A549 (cell line): ENCODE results near the gene STX8. TPM values are rescaled to one million over a fixed set of nuclear protein-coding genes. Genes with fewer than 3 reads are reported as not detected.

ENCODE experiments used
- ATAC-seq, 2 experiments: fragments of 200-7000 bp in 1 of 2; fragments of >200 bp in 1 of 2; cut with Nextera tagmentation in 1 of 2; cut with Tn5 transposase in 1 of 2; 3 replicates each; pipeline versions ENCODE4 v1.8.0 to v1.9.1; 2018 to 2020; ENCODE audit warnings: mild to moderate bottlenecking in 1 of 2, moderate library complexity in 1 of 2
- CTCF ChIA-PET: fragments of 300-600 bp; sonication (Branson Sonifier 250); formaldehyde crosslinking; extraction: SDS; loops from one replicate; lab custom pipeline; 2021; ENCODE audit warnings: antibody characterized with exemption, inconsistent platforms; lab: Yijun Ruan, JAX
- POLR2A ChIA-PET: fragments of 350-600 bp; formaldehyde crosslinking; extraction: SDS; loops from one replicate; lab custom pipeline; 2021; ENCODE audit warnings: antibody characterized with exemption, inconsistent platforms; lab: Yijun Ruan, JAX
- DNase-seq, 2 experiments: peaks; one replicate each; pipeline versions ENCODE4 v3.0.0 to v3.0.0-alpha.2; 2011 to 2016; ENCODE audit warnings: low read depth in 1 of 2, low spot score in 1 of 2
- FAIRE-seq: peaks from 2 replicates; lab custom pipeline; 2011; peaks lifted over from hg19 to GRCh38; lab: Jason Lieb, UNC
- H3K27ac ChIP-seq, 2 experiments: fragments of >200 bp; sonication (Bioruptor Twin); formaldehyde crosslinking; 3 replicates each; pipeline ENCODE4 v1.5.1; 2016 to 2017
- H3K4me1 ChIP-seq: fragments of >200 bp; sonication (Bioruptor Twin); formaldehyde crosslinking; 3 replicates; pipeline ENCODE4 v1.6.1; 2016
- H3K4me2 ChIP-seq: fragments of >200 bp; sonication (Bioruptor Twin); formaldehyde crosslinking; 3 replicates; pipeline ENCODE4 v1.6.1; 2016
- H3K4me3 ChIP-seq: fragments of >200 bp; sonication (Bioruptor Twin); formaldehyde crosslinking; 3 replicates; pipeline ENCODE4 v1.5.1; 2016
- H3K9me3 ChIP-seq: fragments of >200 bp; sonication (Bioruptor Twin); formaldehyde crosslinking; 3 replicates; pipeline ENCODE4 v1.6.1; 2016
- ATOH8 ChIP-seq: fragments of 250-450 bp; sonication (Bioruptor Pico); IDR thresholded peaks from 2 replicates; pipeline ENCODE4 v1.5.0; 2020; ENCODE audit warnings: low read depth, mild to moderate bottlenecking, moderate library complexity
- BCL3 ChIP-seq: fragments of >200 bp; sonication (Bioruptor Twin); formaldehyde crosslinking; IDR thresholded peaks from 3 replicates; pipeline ENCODE4 v1.6.1; 2016
- CEBPB ChIP-seq, 2 experiments: fragments of >200 bp in 1 of 2; sonication (Bioruptor Twin) in 1 of 2; formaldehyde crosslinking in 1 of 2; IDR thresholded peaks; 2 replicates each; pipeline ENCODE4 v1.6.1; 2012 to 2016
- EHMT2 ChIP-seq: fragments of 200-600 bp; sonication (generic); IDR thresholded peaks from 2 replicates; pipeline ENCODE4 v1.6.1; 2016; ENCODE audit warnings: antibody characterized with exemption, low read depth, mild to moderate bottlenecking, moderate library complexity
- EP300 ChIP-seq, 2 experiments: fragments of >200 bp; sonication (Bioruptor Twin); formaldehyde crosslinking; IDR thresholded peaks; 2 replicates in 1 of 2; 3 replicates in 1 of 2; pipeline ENCODE4 v1.6.1; 2016 to 2017
- HDAC2 ChIP-seq: fragments of 200-600 bp; sonication (generic); IDR thresholded peaks from 2 replicates; pipeline ENCODE4 v1.6.1; 2016
- HMGXB4 ChIP-seq: fragments of 250-450 bp; sonication (Bioruptor Pico); IDR thresholded peaks from 2 replicates; pipeline ENCODE4 v1.5.0; 2021; ENCODE audit warnings: mild to moderate bottlenecking, moderate library complexity, borderline replicate concordance
- MAFK ChIP-seq: fragments of 450-650 bp; IDR thresholded peaks from 2 replicates; pipeline ENCODE4 v1.6.1; 2014; ENCODE audit not compliant: partially characterized antibody
- NPAS2 ChIP-seq: fragments of 250-450 bp; sonication (Bioruptor Pico); IDR thresholded peaks from 2 replicates; pipeline ENCODE4 v1.8.0; 2022; ENCODE audit warnings: mild to moderate bottlenecking, moderate library complexity, borderline replicate concordance
- POLR2A ChIP-seq: IDR thresholded peaks from 2 replicates; pipeline ENCODE4 v1.6.1; 2012; ENCODE audit warnings: mild to moderate bottlenecking, low read length
- RFX5 ChIP-seq: fragments of 450-650 bp; IDR thresholded peaks from 2 replicates; pipeline ENCODE4 v1.7.1; 2014; ENCODE audit warnings: antibody characterized with exemption, mild to moderate bottlenecking, moderate library complexity
- SMC3 ChIP-seq: fragments of >200 bp; sonication (Bioruptor Twin); formaldehyde crosslinking; IDR thresholded peaks from 3 replicates; pipeline ENCODE4 v1.6.1; 2018; ENCODE audit warnings: inconsistent platforms
- ZFP36 ChIP-seq: fragments of 450-650 bp; IDR thresholded peaks from 2 replicates; pipeline ENCODE4 v1.6.1; 2014; ENCODE audit warnings: borderline replicate concordance; ENCODE audit not compliant: partially characterized antibody
- ZSCAN20 ChIP-seq: fragments of 250-450 bp; sonication (Bioruptor Pico); IDR thresholded peaks from 2 replicates; pipeline ENCODE4 v1.8.0; 2022; ENCODE audit warnings: mild to moderate bottlenecking, moderate library complexity
- WGBS: methylation state at CpG from one replicate; pipeline ENCODE4 v1.1.6; 2017; ENCODE audit errors: missing lambda C conversion rate; 5-methylcytosine and 5-hydroxymethylcytosine counted together
- polyA plus RNA-seq, 4 experiments: library from polyadenylated mRNA; depleted of rRNA in 3 of 4; stranded (reverse); fragments of >200 nt; fragmentation: RNase III in 1 of 4; extraction: RNeasy Plus Mini Kit Qiagen cat#74134 plus additional on column Dnase treatment in 1 of 4; gene quantifications; 2 replicates in 3 of 4; 3 replicates in 1 of 4; pipeline ENCODE4 v1.2.3, GENCODE V29; 2011 to 2017
- TF ChIP-seq, protein P1 (sequence below): IDR thresholded peaks from 2 replicates; pipeline ENCODE4 v1.6.1; 2012; ENCODE audit warnings: low read depth, borderline replicate concordance
- TF ChIP-seq, protein P2 (sequence below): fragments of 450-650 bp; IDR thresholded peaks from 2 replicates; pipeline ENCODE4 v1.6.1; 2014; ENCODE audit warnings: antibody characterized with exemption

STX8 gene
- polyA plus RNA-seq, 2 of the 4 experiments (the other 2 are of a cell fraction): 93.6 to 168 TPM

- H3K4me3 ChIP-seq: no peak overlapping the region
- no peak overlapping the region for H3K4me2 ChIP-seq
- no peaks in the 10 kb centered on the region for H3K4me1 ChIP-seq
- no peaks in the 10 kb centered on the region for H3K9me3 ChIP-seq
- DNase-seq (no peak), FAIRE-seq (no peak), ATAC-seq (no peak)
- WGBS: 76% methylated on average over 12 of the region's 12 CpGs
- no peak overlapping the region for H3K27ac ChIP-seq
- POLR2A ChIA-PET: interaction anchor here (0.7 kb wide), 1 partner anchor 8 kb away, joined by 3 read pairs; no protein-coding TSS in a partner anchor
- CTCF ChIA-PET: interaction anchor here (0.7 kb wide), 1 partner anchor 208 kb away, joined by 3 read pairs; no protein-coding TSS in a partner anchor
- TF ChIP-seq, protein P1, sequence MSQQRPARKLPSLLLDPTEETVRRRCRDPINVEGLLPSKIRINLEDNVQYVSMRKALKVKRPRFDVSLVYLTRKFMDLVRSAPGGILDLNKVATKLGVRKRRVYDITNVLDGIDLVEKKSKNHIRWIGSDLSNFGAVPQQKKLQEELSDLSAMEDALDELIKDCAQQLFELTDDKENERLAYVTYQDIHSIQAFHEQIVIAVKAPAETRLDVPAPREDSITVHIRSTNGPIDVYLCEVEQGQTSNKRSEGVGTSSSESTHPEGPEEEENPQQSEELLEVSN: no peak
Measured at GRCh38 chr17:9408868-9409829, 166.5 kb downstream of the STX8 start.

DNA sequence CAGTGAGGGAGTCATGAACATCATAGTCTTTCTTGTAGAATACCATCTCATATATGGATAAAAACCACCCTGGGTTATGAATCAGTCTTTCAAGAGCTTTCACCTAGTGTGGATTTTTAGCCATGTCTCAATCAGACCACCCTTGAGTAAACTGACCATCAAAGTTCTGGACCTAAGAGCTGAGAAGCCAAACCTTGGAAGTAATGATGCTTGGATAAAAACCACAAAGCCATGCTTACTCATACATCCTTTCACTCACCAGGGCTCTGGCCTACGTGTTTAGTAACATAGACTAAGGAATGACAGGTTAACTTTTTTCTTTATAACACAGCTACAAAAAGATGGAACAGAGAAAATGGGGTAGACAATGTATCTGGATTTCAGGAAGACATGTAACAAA is 167.2 kb downstream of the STX8 start:
- FAIRE-seq (no peak), DNase-seq (no peak), ATAC-seq (no peak)
- H3K9me3 ChIP-seq: no peaks in the 10 kb centered on the region
- TF ChIP-seq BCL3 (no peak), EHMT2 (no peak), POLR2A (no peak), SMC3 (no peak), EP300 (IDR thresholded peaks at IDR 0.05) (no peak), ATOH8 (CRISPR knock-in tag) (no peak), MAFK (no peak), ZSCAN20 (CRISPR knock-in tag) (no peak), RFX5 (no peak), CEBPB (IDR thresholded peaks at IDR 0.05) (no peak), ZFP36 (no peak)
- ChIA-PET CTCF (interaction anchor here (0.7 kb wide), 1 partner anchor 207 kb away, joined by 3 read pairs; no protein-coding TSS in a partner anchor), POLR2A (no interaction called here)
- H3K4me1 ChIP-seq: no peaks in the 10 kb centered on the region
- no peak overlapping the region for H3K4me3 ChIP-seq
- H3K4me2 ChIP-seq: no peak overlapping the region
- 73% methylated on average over 1 of the region's 1 CpG for WGBS
- no peak overlapping the region for H3K27ac ChIP-seq

DNA sequence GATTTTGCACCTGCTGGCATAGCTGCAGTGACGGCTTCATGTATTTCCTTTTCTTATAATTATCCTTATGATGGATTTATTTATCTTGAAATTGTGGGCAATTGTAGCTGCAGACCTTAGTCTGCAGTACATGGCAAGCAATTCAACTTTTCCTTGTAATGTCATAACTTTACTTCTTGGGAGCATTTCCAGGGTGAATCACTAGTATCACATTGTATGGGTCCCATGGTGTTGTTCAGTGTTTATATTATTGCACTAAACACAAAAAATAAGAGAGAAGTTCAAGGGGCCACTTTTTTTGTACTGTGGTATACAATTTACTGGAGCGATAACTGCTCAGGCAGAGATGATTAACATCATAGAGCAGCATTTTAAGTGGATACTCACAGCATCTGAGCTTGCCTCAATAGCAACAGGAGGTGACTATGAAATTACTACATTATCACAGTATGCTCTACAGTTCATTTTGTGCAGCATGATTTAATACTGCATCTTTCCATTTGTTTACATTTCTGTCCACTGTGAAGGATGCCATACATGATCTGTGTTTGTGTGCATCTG is 169.5 kb downstream of the STX8 start:
- WGBS: 88% methylated on average over 2 of the region's 2 CpGs
- no peak overlapping the region for H3K27ac ChIP-seq
- FAIRE-seq: no peak

More for the DNA sequence above, 169.5 kb downstream of the STX8 start:
- DNase-seq: no peak
- no peak for ATAC-seq
- POLR2A ChIA-PET: no interaction called here
- no peaks in the 10 kb centered on the region for H3K9me3 ChIP-seq
- CTCF ChIA-PET: interaction anchor here (0.8 to 1.9 kb wide), 4 partner anchors 11 to 527 kb away, joined by 3 to 5 read pairs (median 4); no protein-coding TSS in a partner anchor
- no peak overlapping the region for H3K4me3 ChIP-seq
- H3K4me1 ChIP-seq: peaks cover 7% of the 10 kb centered on the region; the same call in 2 of the 3 replicates
- H3K4me2 ChIP-seq: no peak overlapping the region
- TF ChIP-seq HMGXB4 (CRISPR knock-in tag): no peak
- TF ChIP-seq, protein P2, sequence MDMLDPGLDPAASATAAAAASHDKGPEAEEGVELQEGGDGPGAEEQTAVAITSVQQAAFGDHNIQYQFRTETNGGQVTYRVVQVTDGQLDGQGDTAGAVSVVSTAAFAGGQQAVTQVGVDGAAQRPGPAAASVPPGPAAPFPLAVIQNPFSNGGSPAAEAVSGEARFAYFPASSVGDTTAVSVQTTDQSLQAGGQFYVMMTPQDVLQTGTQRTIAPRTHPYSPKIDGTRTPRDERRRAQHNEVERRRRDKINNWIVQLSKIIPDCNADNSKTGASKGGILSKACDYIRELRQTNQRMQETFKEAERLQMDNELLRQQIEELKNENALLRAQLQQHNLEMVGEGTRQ: no peak
- TF ChIP-seq NPAS2 (CRISPR knock-in tag): no peak
- TF ChIP-seq HDAC2: no peak
